Liver (tissue), 3 donors: ENCODE data around the gene HSD17B12.

Experiments used
- EGR1 ChIP-seq, 2 donors: IDR thresholded peaks; 2 replicates each; pipeline ENCODE4 v1.6.1; 2016 to 2018; ENCODE audit warnings: antibody characterized with exemption in 2 of 2, low read depth in 2 of 2
- FOXA1 ChIP-seq: IDR thresholded peaks from 2 replicates; pipeline ENCODE4 v1.6.1; 2016; ENCODE audit warnings: antibody characterized with exemption
- FOXA2 ChIP-seq: IDR thresholded peaks from 2 replicates; pipeline ENCODE4 v1.6.1; 2016; ENCODE audit warnings: antibody characterized with exemption
- GABPA ChIP-seq, 2 donors: IDR thresholded peaks in 1 of 2; conservative IDR thresholded peaks in 1 of 2; 2 replicates each; pipeline ENCODE4 v1.6.1; 2016; ENCODE audit warnings: antibody characterized with exemption in 2 of 2, mild to moderate bottlenecking in 1 of 2, moderate library complexity in 1 of 2
- JUND ChIP-seq, 2 donors: IDR thresholded peaks; 2 replicates each; pipeline ENCODE4 v1.6.1; 2016; ENCODE audit warnings: antibody characterized with exemption in 2 of 2
- RAD21 ChIP-seq, 2 donors: IDR thresholded peaks; 2 replicates each; pipeline ENCODE4 v1.6.1; 2016; ENCODE audit warnings: antibody characterized with exemption in 2 of 2, mild to moderate bottlenecking in 2 of 2
- SP1 ChIP-seq: IDR thresholded peaks from 2 replicates; pipeline ENCODE4 v1.6.1; 2018; ENCODE audit warnings: antibody characterized with exemption, mild to moderate bottlenecking
- TAF1 ChIP-seq: conservative IDR thresholded peaks from 2 replicates; pipeline ENCODE4 v1.6.1; 2016; ENCODE audit warnings: antibody characterized with exemption, mild to moderate bottlenecking
- YY1 ChIP-seq: IDR thresholded peaks from 2 replicates; pipeline ENCODE4 v1.6.1; 2016; ENCODE audit warnings: antibody characterized with exemption, mild to moderate bottlenecking
- TF ChIP-seq, protein P1 (sequence below): fragments of 150-350 bp; IDR thresholded peaks from 2 replicates; pipeline ENCODE4 v1.5.1; 2017; ENCODE audit warnings: improper control_type of control experiment, low read depth, low read length; ENCODE audit not compliant: missing input control
- TF ChIP-seq, protein P2 (sequence below): IDR thresholded peaks from 2 replicates; pipeline ENCODE4 v1.6.1; 2016; ENCODE audit warnings: antibody characterized with exemption, mild to moderate bottlenecking
- TF ChIP-seq, protein P3 (sequence below): IDR thresholded peaks from 2 replicates; pipeline ENCODE4 v1.6.1; 2016; ENCODE audit warnings: antibody characterized with exemption
- TF ChIP-seq, protein P4 (sequence below): IDR thresholded peaks from 2 replicates; pipeline ENCODE4 v1.6.1; 2016; ENCODE audit warnings: antibody characterized with exemption
- TF ChIP-seq, protein P5 (sequence below): IDR thresholded peaks from 2 replicates; pipeline ENCODE4 v1.6.1; 2016; ENCODE audit warnings: antibody characterized with exemption
- donor health status: healthy.
- donor health status: healthy.

DNA sequence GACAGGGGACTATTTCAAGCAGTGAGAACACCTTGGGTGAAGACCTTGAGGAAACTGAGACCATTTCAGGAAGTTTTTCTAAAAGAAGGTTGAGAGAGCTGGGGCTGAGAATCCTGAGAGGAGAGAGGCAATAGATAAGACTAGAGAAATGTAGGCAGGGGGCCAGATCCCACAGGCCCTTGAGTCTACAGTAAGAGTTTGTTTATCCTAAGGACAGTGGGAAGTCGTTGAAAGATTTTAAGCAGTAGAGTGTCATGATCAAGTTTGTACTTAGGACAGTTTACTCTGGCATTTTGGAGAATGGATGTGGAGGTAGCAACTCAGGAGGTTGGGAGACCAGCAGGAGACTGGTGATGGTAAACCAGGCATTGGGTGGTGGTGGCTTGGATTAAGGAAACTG is 17.1 kb downstream of the HSD17B12 start:
- TF ChIP-seq, protein P1, sequence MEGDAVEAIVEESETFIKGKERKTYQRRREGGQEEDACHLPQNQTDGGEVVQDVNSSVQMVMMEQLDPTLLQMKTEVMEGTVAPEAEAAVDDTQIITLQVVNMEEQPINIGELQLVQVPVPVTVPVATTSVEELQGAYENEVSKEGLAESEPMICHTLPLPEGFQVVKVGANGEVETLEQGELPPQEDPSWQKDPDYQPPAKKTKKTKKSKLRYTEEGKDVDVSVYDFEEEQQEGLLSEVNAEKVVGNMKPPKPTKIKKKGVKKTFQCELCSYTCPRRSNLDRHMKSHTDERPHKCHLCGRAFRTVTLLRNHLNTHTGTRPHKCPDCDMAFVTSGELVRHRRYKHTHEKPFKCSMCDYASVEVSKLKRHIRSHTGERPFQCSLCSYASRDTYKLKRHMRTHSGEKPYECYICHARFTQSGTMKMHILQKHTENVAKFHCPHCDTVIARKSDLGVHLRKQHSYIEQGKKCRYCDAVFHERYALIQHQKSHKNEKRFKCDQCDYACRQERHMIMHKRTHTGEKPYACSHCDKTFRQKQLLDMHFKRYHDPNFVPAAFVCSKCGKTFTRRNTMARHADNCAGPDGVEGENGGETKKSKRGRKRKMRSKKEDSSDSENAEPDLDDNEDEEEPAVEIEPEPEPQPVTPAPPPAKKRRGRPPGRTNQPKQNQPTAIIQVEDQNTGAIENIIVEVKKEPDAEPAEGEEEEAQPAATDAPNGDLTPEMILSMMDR = no peak
- TF ChIP-seq, protein P2, sequence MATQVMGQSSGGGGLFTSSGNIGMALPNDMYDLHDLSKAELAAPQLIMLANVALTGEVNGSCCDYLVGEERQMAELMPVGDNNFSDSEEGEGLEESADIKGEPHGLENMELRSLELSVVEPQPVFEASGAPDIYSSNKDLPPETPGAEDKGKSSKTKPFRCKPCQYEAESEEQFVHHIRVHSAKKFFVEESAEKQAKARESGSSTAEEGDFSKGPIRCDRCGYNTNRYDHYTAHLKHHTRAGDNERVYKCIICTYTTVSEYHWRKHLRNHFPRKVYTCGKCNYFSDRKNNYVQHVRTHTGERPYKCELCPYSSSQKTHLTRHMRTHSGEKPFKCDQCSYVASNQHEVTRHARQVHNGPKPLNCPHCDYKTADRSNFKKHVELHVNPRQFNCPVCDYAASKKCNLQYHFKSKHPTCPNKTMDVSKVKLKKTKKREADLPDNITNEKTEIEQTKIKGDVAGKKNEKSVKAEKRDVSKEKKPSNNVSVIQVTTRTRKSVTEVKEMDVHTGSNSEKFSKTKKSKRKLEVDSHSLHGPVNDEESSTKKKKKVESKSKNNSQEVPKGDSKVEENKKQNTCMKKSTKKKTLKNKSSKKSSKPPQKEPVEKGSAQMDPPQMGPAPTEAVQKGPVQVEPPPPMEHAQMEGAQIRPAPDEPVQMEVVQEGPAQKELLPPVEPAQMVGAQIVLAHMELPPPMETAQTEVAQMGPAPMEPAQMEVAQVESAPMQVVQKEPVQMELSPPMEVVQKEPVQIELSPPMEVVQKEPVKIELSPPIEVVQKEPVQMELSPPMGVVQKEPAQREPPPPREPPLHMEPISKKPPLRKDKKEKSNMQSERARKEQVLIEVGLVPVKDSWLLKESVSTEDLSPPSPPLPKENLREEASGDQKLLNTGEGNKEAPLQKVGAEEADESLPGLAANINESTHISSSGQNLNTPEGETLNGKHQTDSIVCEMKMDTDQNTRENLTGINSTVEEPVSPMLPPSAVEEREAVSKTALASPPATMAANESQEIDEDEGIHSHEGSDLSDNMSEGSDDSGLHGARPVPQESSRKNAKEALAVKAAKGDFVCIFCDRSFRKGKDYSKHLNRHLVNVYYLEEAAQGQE = no peak
- TF ChIP-seq FOXA2 (no peak), TAF1 (no peak), FOXA1 (no peak), YY1 (no peak), RAD21 (IDR thresholded peaks at IDR 0.05) (no peak), SP1 (no peak), GABPA (IDR thresholded peaks at IDR 0.05 in 1 of 2, conservative IDR thresholded peaks at IDR 0.05 in 1 of 2) (no peak), EGR1 (IDR thresholded peaks at IDR 0.05; ENCODE audit: low read depth in 2 of 2) (no peak), JUND (IDR thresholded peaks at IDR 0.05) (no peak)
- TF ChIP-seq, protein P3, sequence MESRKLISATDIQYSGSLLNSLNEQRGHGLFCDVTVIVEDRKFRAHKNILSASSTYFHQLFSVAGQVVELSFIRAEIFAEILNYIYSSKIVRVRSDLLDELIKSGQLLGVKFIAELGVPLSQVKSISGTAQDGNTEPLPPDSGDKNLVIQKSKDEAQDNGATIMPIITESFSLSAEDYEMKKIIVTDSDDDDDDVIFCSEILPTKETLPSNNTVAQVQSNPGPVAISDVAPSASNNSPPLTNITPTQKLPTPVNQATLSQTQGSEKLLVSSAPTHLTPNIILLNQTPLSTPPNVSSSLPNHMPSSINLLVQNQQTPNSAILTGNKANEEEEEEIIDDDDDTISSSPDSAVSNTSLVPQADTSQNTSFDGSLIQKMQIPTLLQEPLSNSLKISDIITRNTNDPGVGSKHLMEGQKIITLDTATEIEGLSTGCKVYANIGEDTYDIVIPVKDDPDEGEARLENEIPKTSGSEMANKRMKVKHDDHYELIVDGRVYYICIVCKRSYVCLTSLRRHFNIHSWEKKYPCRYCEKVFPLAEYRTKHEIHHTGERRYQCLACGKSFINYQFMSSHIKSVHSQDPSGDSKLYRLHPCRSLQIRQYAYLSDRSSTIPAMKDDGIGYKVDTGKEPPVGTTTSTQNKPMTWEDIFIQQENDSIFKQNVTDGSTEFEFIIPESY = no peak
- TF ChIP-seq, protein P4, sequence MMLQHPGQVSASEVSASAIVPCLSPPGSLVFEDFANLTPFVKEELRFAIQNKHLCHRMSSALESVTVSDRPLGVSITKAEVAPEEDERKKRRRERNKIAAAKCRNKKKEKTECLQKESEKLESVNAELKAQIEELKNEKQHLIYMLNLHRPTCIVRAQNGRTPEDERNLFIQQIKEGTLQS = no peak
- TF ChIP-seq, protein P5, sequence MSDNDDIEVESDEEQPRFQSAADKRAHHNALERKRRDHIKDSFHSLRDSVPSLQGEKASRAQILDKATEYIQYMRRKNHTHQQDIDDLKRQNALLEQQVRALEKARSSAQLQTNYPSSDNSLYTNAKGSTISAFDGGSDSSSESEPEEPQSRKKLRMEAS = no peak
